IPS-NIHi11 (cell line): Measurements from ENCODE around the gene ACSF3.
"Not testable (repeated sequence)": the region's sequence is repeated elsewhere in the genome, so short reads cannot be mapped to it uniquely, and the experiment has no call there.

Experiments
- DNase-seq: peaks from one replicate; pipeline ENCODE4 v3.0.0; 2012; ENCODE audit warnings: mixed read lengths, low spot score

ACSF3 gene

DNA sequence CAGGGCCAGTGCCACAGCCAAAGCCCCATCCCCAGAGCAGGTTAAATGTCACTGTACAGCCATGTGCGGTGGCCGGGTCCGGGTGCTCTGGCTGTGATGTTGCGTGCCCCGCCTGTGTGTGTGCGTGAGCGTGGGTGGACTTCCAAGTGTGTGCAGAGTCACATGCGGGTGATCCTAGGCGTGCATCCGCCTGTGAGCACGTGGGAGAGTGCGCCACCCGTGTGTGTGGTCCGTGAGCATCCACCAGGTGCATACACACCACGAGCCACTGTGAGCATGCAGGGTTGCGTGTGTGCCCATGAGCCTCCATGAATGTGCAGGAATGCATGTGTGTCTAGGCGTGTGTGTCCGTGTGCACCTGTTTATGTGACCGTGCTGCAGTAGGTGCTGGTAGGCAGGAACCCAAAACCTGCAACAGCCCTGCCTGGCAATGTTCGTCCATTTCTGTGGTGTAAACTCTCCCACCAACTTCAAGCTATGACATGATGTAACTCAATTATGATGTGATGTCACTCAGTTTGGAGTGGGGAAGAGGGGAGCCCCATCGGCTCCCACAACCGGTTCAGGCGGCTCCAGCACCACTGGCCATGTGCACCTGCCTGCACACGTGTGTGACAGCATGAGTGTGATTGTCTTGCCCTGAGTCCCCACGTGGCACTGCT, 37.6 kb upstream of the ACSF3 start:
- no peak for DNase-seq

GRCh38 chr16:89056592-89056991, 37.1 kb upstream of the ACSF3 start:
- DNase-seq, result no peak

- no peak for DNase-seq
Observed at GRCh38 chr16:89057738-89058137, 35.9 kb upstream of the ACSF3 start.

GRCh38 chr16:89058812-89059211, 34.8 kb upstream of the ACSF3 start:
- DNase-seq, result no peak

DNA sequence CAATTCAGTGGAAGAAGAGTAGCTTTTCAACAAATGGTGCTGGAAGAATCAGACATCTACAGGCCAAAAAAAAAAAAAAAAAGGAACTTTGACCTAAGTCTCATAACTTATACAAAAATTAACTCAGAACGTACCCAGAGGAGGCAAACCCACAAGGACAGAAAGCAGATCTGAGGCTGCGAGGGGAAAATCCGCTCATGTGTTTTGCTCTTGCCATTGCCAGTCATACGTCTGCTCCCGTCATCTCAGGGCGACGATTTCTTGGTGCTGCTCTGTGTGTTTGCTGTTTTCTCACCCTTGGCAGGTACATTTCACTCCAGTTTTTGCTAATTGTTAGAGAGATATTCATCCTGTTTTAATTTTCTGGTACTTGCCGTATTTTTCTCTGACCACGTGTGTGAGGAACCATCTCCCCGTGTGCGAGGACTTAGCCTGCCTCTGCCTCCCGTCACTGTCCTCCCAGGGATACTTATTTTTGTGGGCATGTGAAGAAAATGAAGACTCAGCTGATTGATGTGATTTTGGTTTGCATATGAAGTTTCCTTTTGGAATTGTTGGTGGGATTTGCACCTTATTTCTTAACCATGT, 33.4 kb upstream of the ACSF3 start:
- no peak for DNase-seq

- no peak for DNase-seq
Observed at GRCh38 chr16:89061086-89061485, 32.6 kb upstream of the ACSF3 start.

GRCh38 chr16:89061590-89062380, 31.9 kb upstream of the ACSF3 start:
- no peak for DNase-seq

- no peak for DNase-seq
Observed at GRCh38 chr16:89062389-89063345, 31.0 kb upstream of the ACSF3 start.

DNA sequence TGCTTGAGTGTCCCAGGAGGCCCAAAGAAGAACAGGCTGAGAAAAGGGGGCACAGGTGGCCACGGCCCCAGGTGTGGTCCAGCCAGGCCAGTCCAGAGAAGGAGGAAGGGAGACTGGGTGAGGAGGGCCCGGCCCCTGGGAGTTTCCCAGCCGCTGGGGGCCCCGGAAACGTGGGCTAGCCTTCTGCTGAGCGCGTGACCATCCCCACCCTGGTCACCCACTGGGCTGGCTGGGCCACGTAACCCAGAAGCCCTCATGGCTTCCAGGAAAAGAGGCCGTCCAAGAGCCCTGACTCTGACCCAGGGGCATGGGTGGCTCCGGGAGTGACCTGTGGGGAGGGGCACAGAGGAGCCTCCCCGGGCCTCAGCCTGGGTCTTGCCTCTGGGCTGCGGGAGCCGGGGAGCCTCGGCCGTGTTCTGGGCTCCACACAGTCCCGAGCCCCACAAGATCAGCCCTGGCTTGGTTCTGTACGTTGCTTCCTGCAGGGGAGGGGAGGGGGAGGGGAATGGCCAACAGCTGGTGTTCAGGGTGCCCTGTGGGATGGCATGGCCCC, 29.8 kb upstream of the ACSF3 start:
- no peak for DNase-seq

DNA sequence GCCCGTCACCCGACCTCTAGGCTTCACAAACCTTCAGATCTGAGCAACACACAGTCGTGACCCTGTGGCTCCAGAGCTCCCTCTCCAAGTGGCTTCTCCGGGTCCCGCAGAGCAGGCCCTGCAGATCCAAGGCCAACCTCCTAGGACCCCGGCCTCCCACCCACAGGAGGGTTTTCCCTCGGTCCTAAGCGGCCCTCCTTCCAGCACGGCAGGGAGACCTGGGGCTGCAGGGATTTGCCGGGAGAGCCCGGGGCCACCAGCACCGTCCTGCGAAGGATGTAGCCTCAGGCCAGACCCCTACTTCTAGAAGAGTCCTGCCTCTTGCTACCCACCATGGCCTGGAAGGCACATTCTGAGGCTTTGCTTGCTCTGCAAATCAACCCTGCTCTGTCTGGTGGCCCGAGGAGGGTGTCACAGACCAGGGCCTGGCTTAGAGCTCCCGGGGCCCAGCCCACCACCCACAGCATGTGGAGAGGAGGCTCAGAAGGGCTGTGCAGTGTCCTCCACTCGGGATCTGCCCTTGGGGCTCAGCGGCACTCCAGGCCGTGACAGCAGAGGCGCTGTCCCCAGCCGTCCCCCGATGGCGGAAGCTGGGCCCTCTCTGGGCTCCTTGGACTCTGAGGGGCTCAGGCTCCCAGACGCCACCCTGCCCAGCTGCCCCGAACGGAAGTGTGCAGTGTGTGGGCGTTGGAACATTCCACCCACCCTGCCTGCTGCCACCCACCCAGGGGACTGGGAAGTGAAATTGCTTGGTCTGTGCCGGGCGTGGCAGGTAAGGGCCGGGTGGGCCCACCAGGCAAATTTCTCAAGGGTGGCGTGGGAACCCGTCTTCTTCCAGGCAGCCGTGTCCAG, 28.8 kb upstream of the ACSF3 start:
- no peak for DNase-seq

DNA sequence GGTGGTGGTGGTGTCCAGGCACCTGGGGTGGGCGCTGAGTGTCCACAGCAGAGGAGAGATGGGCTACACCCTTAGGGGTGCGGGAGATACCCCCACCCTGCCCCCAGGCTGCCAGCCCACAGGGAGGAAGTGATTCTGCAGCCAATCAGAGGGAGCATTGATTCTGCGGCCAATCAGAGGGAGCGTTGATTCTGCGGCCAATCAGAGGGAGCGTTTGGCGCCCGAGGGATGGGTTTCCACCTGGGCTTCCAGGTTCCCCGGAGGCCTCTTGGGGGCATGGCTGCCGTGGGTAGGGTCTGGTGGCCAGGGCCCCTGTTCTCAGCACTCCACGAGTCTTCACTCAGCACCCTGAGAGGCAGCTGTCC, 28.2 kb upstream of the ACSF3 start:
- no peak for DNase-seq

DNA sequence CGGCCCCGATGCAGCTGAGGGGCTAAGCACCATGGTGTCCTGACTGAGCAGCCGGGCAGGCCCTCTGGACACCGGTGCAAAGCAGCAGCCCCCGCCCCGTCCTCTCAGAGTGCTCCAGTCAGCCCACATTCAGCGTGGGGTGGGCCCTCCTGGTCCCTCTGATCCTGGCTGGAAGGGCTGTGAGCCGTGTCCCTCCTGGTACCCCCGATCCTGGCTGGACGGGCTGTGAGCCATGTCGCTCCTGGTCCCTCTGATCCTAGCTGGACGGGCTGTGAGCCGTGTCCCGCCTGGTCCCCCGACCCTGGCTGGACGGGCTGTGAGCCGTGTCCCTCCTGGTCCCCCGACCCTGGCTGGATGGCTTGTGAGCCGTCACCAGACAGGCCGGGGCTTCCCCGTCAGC, 26.9 kb upstream of the ACSF3 start:
- no peak for DNase-seq

DNA sequence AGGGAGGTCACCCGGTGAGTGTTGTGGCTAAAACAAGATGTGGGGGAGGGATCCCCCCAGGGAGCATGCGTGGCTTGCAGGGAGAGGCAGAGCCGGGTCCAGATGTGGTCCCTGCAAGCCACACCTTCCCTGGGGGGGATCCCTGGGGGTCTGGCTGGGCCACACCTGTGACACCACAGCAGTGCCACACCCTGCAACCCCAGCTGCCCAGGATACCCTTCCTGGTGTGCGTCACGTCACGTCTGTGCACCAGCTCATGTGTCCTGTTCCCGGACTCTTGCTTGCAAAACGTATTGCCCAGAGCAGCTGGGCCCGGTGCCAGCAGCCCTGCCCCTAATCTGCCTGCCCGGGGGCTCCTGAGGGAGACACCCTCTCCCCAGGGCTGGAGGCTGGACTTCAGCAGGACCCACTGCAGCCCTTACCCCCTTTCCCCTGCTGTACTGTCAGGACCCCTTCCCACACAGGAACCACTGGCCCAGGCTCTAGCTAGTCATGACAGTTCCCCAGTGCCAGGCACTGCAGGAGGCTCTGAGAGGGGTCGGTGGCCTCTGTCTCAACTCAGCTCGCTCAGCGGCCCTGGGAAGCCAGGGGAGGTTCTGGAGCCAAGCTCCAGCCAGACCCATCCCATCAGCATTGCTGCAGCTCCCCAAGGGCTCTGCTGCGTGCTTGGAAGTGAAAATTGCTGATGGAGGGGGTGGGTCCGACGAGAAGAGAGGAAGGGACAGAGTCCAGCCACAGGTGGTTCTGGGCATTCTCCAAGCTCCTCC, 25.8 kb upstream of the ACSF3 start:
- no peak for DNase-seq

GRCh38 chr16:89068814-89069616, 24.6 kb upstream of the ACSF3 start:
- not testable (repeated sequence) for DNase-seq

GRCh38 chr16:89069920-89070319, 23.7 kb upstream of the ACSF3 start:
- DNase-seq, result no peak

DNA sequence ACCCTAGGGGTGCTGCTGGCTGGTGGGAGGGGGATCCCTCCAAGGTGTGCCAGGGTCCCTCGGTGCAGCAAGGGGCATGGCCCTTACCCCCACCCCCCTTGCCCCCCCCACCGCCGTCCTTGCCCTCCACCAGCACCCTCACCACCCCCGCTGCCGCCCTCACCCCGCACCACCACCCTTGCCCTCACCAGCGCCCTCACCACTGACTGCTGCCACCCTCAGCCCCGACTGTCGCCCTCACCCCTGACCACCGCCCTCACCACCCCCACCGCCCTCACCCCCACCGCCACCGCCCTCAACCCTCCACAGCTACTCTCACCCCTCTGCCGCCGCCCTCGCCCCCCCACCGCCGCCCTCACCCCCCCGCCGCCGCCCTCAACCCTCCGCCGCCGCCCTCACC, 23.1 kb upstream of the ACSF3 start:
- DNase-seq, result no peak

DNA sequence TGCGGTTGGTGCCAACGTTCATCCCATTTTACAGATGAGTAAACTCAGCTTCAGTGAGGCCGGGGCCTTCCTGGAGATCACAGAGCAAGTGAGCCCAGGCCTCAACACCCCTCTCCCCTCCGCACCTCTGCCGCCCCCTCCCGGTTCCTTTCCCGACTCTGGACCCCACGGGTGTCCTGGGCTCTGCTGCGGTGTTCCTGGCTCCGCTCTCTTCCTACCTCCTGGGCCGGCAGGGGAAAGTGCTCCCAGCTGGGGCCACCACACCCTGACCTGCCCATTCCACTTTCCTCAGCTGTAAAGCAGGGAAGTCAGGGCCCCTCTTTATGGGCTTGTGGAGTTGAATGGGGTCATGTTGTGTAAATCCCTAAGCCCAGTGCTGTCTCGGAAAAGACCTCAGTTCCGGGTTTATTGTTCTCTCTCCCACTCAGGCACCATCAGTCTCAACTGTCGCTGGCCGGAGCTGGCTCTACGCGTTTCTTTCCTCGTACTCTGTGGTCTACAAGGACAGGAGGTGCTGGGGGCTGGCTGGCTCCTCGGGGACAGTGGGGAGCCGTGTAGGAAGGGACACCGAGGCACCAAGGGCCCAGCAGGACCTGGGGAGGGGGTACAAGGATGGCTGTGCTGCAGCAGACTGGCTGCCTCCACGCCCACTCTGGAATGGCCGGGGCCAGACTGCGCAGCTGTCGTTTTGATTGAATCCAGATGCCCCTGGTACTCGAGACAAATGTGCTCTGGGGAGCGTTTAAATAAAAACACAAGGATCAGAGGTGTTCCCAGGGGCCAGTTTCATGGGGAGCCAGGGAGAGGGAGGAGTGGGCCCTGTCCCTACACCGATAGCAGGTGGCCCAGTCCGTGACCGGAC, 21.7 kb upstream of the ACSF3 start:
- DNase-seq, result no peak

DNA sequence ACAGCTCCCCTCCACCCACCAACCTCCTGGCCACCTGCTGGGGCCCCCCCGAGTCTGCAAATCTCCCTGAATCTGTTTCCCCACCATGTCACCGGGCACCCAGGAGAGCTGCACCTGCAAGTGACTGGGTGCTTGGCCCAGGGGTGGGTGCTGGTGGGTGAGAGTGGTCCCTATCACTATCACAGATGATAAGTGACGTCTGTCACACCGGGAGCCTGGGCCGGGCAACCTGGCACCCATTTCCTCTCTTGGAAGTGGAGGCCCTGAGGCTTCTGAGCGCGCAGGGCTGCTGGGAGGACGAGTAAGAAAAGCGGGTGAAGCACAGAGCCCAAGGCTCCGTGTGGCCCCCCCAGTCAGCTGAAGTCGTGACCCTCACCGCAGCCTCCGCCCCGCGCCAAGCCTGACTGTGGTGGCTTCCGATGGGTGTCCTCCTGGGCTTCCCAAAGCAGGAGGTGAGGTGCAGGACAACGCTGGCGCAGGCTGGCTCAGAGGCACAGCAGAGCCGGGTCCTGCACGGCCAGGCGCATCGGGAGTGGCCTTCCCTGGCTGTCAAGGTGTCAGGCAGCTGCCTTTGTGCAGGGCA, 21.0 kb upstream of the ACSF3 start:
- DNase-seq, result no peak
